Stimulated activated naive CD4-positive, alpha-beta T cell (primary cell): ENCODE data around the gene KLHL29.

Experiments
- DNase-seq, 6 experiments: peaks; one replicate each; lab custom pipeline; 2025; lab: John Stamatoyannopoulos, UW

Gene KLHL29

DNA sequence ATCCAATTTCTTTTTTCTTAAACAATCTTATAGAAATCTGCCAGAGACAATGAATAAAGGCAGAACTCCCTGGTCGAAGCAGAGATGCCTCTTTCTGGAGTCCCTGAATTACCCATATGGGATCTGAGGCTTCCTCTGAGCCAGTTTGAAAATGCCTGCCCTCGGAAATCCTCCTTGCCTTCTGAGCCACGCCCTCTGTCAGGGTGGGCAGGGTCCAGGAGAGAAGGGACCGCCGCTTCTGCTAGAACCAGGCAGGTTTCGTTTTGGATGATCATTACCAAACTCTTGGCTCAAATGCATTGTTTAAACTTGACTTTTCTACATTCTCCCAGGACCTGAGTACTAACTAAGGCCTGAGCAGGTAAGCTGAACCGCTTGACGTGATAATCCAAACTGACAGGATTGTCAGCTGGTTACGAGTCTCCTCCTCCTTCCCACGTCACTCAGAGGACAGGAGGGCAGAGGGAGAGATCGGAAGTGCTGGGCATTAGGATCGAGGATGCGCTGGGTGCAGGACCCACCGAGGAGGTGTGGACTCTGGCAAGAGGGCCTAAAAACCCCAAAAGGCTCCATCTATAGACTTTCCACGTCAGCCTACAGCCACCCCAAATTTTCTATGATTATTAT lies 128.4 kb downstream of the KLHL29 start:
- no peak for DNase-seq

GRCh38 chr2:23513872-23514793 lies 129.2 kb downstream of the KLHL29 start:
- DNase-seq: no peak

DNA sequence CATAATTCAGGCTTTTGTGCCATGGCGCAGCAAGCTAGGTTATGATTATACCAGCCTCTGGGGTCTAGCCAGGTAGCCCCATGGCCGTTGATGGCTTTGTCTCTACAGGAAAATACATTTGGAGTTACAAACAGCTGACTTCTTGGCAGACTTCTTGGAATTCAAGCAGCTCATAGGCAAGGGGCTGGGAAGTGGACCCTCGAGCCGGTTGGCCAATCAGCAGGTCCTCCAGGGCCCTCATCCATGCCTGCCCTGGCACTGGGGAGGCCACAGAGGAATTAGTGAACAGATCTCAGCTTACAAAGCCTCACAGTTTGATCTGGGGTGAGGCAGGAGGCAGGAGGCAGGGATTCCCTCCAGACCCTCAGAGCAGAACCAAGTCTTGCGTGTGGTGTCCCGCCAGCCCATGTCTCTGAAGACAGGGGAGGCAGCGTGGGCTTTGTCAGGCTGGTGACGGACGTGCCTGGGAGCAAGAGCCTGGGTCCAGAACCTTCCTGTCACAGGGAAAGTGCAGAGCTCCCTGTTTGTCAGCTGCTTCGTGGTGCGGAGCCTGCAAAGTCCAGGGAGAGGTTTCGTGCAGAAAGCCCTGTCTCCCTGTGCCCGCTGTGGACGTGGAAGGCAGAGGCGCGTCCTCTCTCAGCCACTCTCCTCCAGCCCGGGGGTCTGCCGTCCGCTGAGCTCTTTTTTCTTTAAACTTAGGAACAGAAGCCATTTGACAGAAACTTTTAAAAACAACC lies 131.7 kb downstream of the KLHL29 start:
- no peak for DNase-seq

DNA sequence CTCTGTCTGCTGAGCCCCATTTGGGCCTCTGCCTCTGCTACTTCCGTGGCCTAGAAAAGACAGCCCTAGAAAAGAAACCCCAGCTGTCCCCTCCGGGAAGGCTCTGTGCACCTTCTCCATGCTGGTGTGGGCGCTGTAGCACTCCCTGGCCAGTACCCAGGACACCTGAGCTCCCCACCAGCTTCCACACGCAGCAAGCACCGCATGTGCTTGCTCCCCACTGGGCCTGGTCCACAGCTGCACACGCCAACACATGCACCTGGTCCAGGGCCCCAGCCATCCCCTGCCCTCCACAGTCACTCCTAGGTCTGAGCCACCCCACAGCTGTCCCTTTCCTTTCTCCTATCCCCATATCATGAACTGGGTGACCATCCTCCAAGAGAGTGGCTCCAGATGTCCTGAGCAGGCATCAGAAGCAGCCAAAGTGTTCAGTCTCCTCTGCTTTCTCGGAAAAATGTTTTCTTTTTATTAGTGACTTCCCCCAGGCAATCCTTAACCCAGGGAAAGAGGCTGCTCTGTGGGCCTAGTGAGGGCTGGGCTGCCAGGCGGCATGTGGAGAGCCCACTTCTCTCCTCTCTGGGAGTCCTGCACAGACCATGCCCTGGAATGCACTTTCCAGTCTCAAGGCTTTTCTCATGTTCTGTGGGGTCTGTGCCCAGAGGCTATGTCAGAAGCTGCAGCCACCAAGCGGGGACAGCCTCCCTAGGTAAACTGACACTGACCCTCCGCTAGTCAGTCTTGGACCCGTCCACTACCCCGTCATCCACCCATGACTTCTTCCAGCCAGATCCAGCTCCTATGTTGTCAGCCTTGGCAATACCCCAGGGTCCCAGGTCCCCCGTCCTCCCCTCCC lies 133.7 kb downstream of the KLHL29 start:
- DNase-seq: no peak

GRCh38 chr2:23519334-23519651 lies 134.3 kb downstream of the KLHL29 start:
- DNase-seq: no peak

- no peak for DNase-seq
Observed at GRCh38 chr2:23520256-23520655, 135.3 kb downstream of the KLHL29 start.

- no peak for DNase-seq
Observed at GRCh38 chr2:23521060-23521459, 136.1 kb downstream of the KLHL29 start.

DNA sequence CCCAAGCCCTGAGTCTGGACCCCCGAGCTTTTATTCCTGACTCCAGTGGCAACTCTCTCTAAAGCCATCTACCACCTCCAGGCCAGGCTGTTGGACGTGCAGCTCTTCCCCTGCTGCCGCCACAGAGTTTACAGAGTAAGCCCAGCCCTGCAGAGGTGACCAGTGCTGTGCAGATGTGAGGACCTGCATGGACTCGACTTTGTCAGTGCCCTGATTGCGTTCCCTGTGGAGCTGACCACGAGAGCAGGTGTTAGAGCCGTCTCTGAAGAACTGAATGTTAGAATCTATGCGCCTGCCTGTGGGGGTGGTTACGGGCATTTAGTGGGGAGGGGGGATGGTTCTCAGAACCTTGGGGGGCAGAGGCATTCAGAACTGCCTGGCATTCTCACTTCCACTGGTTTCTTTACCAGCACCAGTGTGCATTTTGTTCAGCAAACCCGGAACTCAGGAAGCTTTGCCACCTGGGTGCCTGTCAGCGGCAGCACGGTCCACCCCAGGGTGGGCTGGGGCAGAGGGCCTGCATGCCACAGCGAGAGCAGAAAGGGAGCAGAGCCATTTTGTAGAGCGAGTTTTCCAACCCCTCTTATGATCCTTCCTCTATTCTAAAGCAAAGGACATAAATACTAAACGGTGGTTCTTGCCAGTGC lies 137.9 kb downstream of the KLHL29 start:
- DNase-seq: no peak

DNA sequence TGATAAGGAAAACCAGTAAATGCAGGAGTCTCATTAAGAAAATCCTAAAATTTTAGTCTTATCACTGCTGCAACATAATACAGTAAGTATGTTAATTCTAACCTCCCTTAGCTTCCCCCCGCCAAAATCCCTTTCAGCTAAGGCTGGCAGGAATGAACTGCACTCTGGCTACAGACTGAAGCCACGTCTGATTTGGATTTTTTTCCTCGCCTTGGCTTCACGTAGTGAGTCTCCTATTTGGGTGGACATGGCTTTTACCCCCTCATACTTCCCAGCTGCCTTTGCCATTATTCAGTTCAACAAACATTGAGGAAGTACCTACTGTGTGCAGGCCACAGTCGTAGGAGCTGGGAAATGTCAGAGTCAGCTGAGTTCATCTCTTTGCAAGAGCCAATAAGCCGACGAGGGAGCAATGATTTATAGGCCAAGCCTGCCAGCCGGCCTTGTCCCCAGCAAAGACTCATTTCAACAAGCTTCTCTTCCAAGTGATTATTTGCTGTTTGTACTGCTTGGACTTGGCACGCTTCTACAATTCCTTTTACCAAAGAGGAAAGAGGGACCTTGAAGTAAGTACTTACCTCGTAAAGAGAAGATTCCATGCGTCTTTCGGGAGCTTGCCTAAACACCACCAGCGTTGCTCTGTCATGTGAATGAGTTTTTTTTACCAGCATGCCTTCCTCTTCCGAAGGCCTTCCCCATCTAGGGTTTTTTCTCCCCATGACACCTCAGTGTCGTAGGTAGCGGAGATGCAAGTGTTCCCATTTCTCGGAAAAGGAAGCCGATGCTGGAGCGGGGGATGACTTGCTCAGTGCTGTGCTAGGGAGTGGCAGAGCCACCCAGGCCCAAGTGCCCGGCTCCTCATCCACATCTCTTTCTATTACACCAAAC lies 138.6 kb downstream of the KLHL29 start:
- no peak for DNase-seq

DNA sequence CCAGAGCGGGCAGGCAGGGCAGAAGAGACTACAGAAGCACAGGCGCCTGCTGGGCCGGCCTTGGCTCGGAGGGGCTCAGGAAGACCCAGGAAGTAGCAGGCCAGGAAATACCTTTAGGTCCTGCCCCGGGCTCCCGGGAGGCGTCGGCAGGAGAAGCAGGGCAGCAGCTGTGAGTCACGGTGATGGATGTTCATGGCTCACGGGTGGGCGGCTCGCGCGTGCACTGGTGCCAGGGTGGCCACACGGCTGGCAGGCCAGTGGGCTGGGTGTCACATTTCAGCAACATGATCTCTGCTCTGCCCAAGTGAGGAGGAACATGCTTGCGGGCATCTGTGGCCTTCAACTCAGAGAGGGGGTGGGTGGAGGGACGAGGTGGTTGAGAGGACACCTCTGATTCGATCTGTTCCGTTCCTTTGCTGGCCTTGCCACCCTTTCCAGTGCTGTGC lies 139.3 kb downstream of the KLHL29 start:
- no peak for DNase-seq

- DNase-seq: no peak
Observed at GRCh38 chr2:23525137-23525765, 140.3 kb downstream of the KLHL29 start.

DNA sequence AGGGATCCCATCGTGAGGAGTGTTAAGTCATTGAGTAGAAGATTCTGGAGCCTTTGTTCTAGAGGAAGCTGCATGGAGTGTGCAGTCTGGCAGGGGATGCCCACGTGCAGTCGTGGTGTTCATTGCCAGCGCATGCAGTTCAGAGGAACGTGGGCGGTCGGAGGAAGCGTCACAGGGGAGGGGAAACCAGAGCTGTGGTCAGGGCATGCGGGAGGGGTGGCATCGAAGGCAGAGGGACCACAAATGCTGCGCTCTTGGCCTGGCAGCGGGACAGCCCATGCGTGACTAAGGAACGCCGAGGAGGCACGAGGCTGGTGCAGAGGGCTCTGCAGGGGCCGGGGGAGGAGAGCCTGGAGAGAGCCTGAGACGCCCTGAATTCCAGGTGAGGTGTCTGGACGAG lies 141.1 kb downstream of the KLHL29 start:
- peak in 3 of 6 experiments; percentile 2 to 26 (median 9) for DNase-seq

DNA sequence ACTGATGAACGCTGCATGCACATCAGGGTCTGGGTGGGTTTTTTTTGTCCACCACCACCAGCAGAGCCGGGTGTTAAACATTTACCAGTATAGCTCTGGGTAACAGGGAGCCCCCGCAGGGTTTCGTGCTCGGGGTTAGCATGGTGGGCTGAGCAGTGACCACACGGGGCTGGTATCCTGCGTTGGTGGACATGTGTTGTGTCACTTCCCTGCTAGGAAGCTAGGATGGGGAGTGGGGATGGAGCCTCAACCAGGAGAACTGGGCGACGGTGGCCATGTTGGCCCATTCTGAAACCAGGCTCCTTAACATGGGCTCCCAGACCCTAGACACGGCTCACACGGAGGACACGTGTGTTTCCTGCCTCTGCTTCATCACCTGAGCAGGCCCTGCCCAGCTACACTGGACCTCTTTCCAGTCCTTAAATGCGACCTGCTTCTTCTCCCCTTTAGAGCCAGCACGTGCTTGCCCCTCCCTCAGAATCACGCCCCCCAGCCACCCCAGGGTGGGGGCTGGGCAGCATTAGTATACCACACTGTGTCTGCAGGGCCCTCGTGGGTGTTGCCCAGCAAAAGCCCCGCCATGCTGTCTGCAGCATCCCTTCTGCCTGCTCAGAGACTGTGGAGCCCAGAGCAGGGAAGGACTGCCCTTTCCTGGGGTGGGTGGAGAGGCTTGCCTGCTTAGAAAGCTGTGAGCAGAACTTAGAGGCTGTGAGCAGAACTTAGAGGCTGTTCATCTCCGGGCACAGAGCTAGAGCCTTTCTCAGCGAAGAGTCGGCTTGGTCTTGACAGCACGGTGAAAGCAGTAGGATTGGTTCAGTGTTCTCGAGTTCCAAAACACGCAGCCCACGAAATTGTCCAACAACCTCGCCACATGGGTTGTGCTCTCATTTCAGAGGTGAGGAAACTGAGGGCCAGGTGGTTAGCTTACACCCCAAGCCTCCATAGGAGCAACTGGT lies 142.1 kb downstream of the KLHL29 start:
- DNase-seq: no peak

DNA sequence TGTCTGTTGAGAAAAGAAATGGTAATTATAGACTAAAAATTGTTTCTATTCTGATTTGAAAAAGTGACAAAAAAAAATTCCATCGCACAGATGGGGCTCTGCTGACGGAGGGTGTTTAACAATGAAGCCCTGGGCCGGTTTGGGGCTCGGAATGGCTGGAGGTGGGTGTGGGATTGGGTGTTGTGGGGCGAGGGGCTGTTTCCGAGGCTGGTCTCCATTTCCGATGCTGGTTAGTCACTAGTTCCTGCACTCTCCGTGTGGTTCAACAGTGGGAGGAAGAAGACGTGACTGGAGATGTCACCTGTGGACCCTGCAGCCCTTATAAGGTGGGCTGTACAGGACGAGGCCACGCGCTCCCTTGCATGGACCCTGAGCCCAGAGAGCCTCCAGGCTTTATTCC lies 143.2 kb downstream of the KLHL29 start:
- no peak for DNase-seq

DNA sequence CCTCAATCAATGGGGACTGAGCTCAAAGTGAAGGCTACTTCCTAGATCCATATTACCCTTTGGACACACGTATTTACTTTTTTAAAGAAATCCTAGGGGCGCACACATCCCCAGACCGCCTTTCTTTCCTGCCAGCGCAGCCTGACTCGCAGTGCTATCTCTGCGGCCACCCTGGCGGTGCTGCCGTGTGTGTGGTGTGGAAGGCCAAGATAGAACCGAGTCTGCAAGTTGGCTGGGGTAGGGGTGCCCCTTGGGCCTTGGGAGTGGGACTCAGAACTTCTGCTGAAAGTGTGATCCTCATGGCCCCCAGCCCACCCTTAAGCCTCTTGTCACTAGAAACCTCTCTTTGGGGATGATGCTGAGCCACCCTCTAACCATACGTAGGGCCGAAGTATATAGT lies 143.7 kb downstream of the KLHL29 start:
- no peak for DNase-seq

- DNase-seq: no peak
Observed at GRCh38 chr2:23529659-23530058, 144.7 kb downstream of the KLHL29 start.

- DNase-seq: no peak
Observed at GRCh38 chr2:23530206-23530908, 145.4 kb downstream of the KLHL29 start.

DNA sequence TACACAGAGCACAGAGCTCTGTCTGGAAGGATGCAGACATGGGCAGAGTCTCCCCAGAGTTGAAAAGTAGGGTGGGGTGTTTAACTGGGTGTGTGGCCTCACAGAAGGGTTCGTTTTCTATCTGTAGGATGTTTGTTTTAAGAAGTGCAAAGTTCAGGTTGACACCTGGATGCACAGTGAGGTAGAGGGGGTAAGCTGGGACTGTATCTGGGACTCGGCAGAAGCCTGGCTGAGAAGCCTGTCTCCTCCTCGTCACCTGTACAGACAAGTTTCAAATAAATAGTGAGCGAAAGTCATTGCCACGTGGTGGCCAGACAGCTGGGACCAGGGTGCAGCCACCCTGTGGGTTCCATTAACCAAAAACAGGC lies 145.9 kb downstream of the KLHL29 start:
- no peak for DNase-seq
